ENCODE data around the gene SLC2A5. TPM values are rescaled to one million over a fixed set of nuclear protein-coding genes. Genes with fewer than 3 reads are reported as not detected.

Gene SLC2A5
- total RNA-seq, 1 experiment from 2014 or later = not detected

DNA sequence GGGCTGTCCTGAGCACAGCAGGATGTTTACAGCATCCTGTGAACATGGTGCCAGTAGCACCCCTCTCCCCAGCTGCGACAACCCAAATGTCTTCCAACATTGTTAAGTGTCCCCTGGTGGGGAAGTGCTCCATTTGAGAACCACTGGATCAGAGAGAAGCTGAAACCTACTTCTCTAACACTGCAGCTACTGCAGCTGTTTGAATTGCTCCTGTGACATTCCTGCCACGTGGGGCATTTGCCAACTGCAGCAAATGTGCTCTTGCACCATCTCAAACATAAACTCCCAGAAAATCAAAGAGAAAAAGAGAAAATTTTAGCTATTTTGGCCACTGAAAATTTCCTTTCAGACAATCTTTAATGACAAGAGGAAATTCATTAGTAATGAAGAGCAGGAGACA is 11.0 kb downstream of the SLC2A5 start:
- CTCF ChIA-PET = interaction anchor here (0.6 kb wide), 1 partner anchor 57 kb away, joined by 3 read pairs; no protein-coding TSS in a partner anchor
- H3F3A ChIP-seq (ENCODE audit: low read length, unreplicated experiment) = no peaks in the 10 kb centered on the region

GRCh38 chr1:9057851-9058250 is 11.6 kb downstream of the SLC2A5 start:
- no peak overlapping the region for H3K4me3 ChIP-seq (ENCODE audit: low read length)
- DNase-seq (no peak), ATAC-seq (no peak)
- no peaks in the 10 kb centered on the region for H3K36me3 ChIP-seq (ENCODE audit: low read depth, low read length)
- intact Hi-C loops (cut with micrococcal nuclease) = no loop called here
- no peaks in the 10 kb centered on the region for H3F3A ChIP-seq (ENCODE audit: low read length, unreplicated experiment)
- H3K9ac ChIP-seq (ENCODE audit: low read length) = no peak overlapping the region
- CTCF ChIA-PET = no interaction called here
- H3K9me3 ChIP-seq (ENCODE audit: low read length) = no peaks in the 10 kb centered on the region
- BruUV-seq (replicated peaks) = no TSS peak
- no peak for TF ChIP-seq EZH2 (IDR thresholded peaks at IDR 0.05; ENCODE audit: low read length, unreplicated experiment)
- no peak for TF ChIP-seq CTCF (conservative IDR thresholded peaks at IDR 0.05; ENCODE audit: low read depth, low read length)
- TF ChIP-seq EZH2phosphoT487 (IDR thresholded peaks at IDR 0.05; ENCODE audit: borderline replicate concordance, low read length) = no peak
- H4K20me1 ChIP-seq (ENCODE audit: low read length) = no peaks in the 10 kb centered on the region
- no peak overlapping the region for H2AFZ ChIP-seq (ENCODE audit: low read length)
- no peak overlapping the region for H3K4me2 ChIP-seq (ENCODE audit: low read length)
- no peak overlapping the region for H3K27ac ChIP-seq (ENCODE audit: low read length)
- POLR2A ChIA-PET (ENCODE audit: unreplicated experiment) = no interaction called here
- H3K79me2 ChIP-seq (ENCODE audit: low read length) = no peaks in the 10 kb centered on the region
- no peaks in the 10 kb centered on the region for H3K27me3 ChIP-seq (ENCODE audit: low read length)
- no peaks in the 10 kb centered on the region for H3K9me2 ChIP-seq (replicated peaks; ENCODE audit: low read length)
- peaks cover 10% of the 10 kb centered on the region; the same call in 1 of the 2 replicates for H3K4me1 ChIP-seq (ENCODE audit: insufficient read depth, low read length)

More for the DNA sequence above, 11.0 kb downstream of the SLC2A5 start:
- Histone ChIP-seq H4K20me1 (ENCODE audit: low read length) (no peaks in the 10 kb centered on the region), H3K9me2 (replicated peaks; ENCODE audit: low read length) (no peaks in the 10 kb centered on the region), H3K27me3 (ENCODE audit: low read length) (no peaks in the 10 kb centered on the region), H3K9ac (ENCODE audit: low read length) (no peak overlapping the region), H3K4me3 (ENCODE audit: low read length) (no peak overlapping the region), H3K9me3 (ENCODE audit: low read length) (no peaks in the 10 kb centered on the region), H2AFZ (ENCODE audit: low read length) (no peak overlapping the region), H3K79me2 (ENCODE audit: low read length) (no peaks in the 10 kb centered on the region), H3K4me2 (ENCODE audit: low read length) (no peak overlapping the region), H3K27ac (ENCODE audit: low read length) (no peak overlapping the region), H3K4me1 (ENCODE audit: insufficient read depth, low read length) (peaks cover 10% of the 10 kb centered on the region; the same call in 1 of the 2 replicates), H3K36me3 (ENCODE audit: low read depth, low read length) (no peaks in the 10 kb centered on the region)
- no peak for DNase-seq
- BruUV-seq (replicated peaks) = no TSS peak
- TF ChIP-seq CTCF (conservative IDR thresholded peaks at IDR 0.05; ENCODE audit: low read depth, low read length) (0 out of 2 replicates have a peak, but pooled peaks have one; percentile 20), EZH2 (IDR thresholded peaks at IDR 0.05; ENCODE audit: low read length, unreplicated experiment) (no peak)
- no peak for ATAC-seq
- intact Hi-C loops (cut with micrococcal nuclease) = no loop called here
- POLR2A ChIA-PET (ENCODE audit: unreplicated experiment) = no interaction called here

- TF ChIP-seq CTCF (conservative IDR thresholded peaks at IDR 0.05; ENCODE audit: low read depth, low read length) = no peak
- no peak for TF ChIP-seq EZH2 (IDR thresholded peaks at IDR 0.05; ENCODE audit: low read length, unreplicated experiment)
- no peak for TF ChIP-seq EZH2phosphoT487 (IDR thresholded peaks at IDR 0.05; ENCODE audit: borderline replicate concordance, low read length)
- Histone ChIP-seq H3K4me1 (ENCODE audit: insufficient read depth, low read length) (no peaks in the 10 kb centered on the region), H4K20me1 (ENCODE audit: low read length) (no peaks in the 10 kb centered on the region), H3K36me3 (ENCODE audit: low read depth, low read length) (no peaks in the 10 kb centered on the region), H3K9me3 (ENCODE audit: low read length) (no peaks in the 10 kb centered on the region), H3K27me3 (ENCODE audit: low read length) (no peaks in the 10 kb centered on the region), H3K9me2 (replicated peaks; ENCODE audit: low read length) (no peaks in the 10 kb centered on the region), H3K79me2 (ENCODE audit: low read length) (no peaks in the 10 kb centered on the region), H2AFZ (ENCODE audit: low read length) (no peak overlapping the region), H3K4me3 (ENCODE audit: low read length) (no peak overlapping the region), H3F3A (ENCODE audit: low read length, unreplicated experiment) (no peaks in the 10 kb centered on the region), H3K9ac (ENCODE audit: low read length) (no peak overlapping the region), H3K27ac (ENCODE audit: low read length) (no peak overlapping the region), H3K4me2 (ENCODE audit: low read length) (no peak overlapping the region)
- intact Hi-C loops (cut with micrococcal nuclease) = no loop called here
- BruUV-seq (replicated peaks) = no TSS peak
- POLR2A ChIA-PET (ENCODE audit: unreplicated experiment) = no interaction called here
- CTCF ChIA-PET = no interaction called here
- DNase-seq = no peak
- no peak for ATAC-seq
These were observed 17.0 kb downstream of the SLC2A5 start for GRCh38 chr1:9052272-9053049.

Measured in PC-3 (cell line).